Middle frontal gyrus (tissue), 1 donor: ENCODE results near the gene GSTA1.
"Not testable (repeated sequence)": the region's sequence is repeated elsewhere in the genome, so short reads cannot be mapped to it uniquely, and the experiment has no call there.

Experiments used
- DNase-seq: peaks from one replicate; pipeline ENCODE4 v3.0.0-alpha.2; 2015; ENCODE audit warnings: low spot score; ENCODE audit errors: extremely low spot score

GSTA1 gene

GRCh38 chr6:52759085-52759484 is 44.5 kb downstream of the GSTA1 start:
- no peak for DNase-seq

GRCh38 chr6:52757651-52758338 is 45.8 kb downstream of the GSTA1 start:
- DNase-seq, result not testable (repeated sequence)

- no peak for DNase-seq
These were observed 49.2 kb downstream of the GSTA1 start for GRCh38 chr6:52754443-52754842.

GRCh38 chr6:52753137-52753536 is 50.5 kb downstream of the GSTA1 start:
- DNase-seq, result not testable (repeated sequence)

GRCh38 chr6:52752310-52752709 is 51.3 kb downstream of the GSTA1 start:
- DNase-seq, result no peak

- DNase-seq, result no peak
These were observed 54.0 kb downstream of the GSTA1 start for GRCh38 chr6:52749556-52750152.

GRCh38 chr6:52747301-52747700 is 56.3 kb downstream of the GSTA1 start:
- not testable (repeated sequence) for DNase-seq

GRCh38 chr6:52746213-52746612 is 57.4 kb downstream of the GSTA1 start:
- DNase-seq, result no peak

GRCh38 chr6:52745764-52746201 is 57.8 kb downstream of the GSTA1 start:
- DNase-seq, result no peak

- DNase-seq, result no peak
These were observed 61.7 kb downstream of the GSTA1 start for GRCh38 chr6:52741872-52742271.
